T-helper 17 cell (primary cell): ENCODE data around the gene DSCAM. TPM values are rescaled to one million over a fixed set of nuclear protein-coding genes. Genes with fewer than 3 reads are reported as not detected.
A peak's percentile ranks its signal among the peaks of the same experiment; 100 is the strongest.

Experiments
- ATAC-seq: fragments of 150-1000 bp; cut with Tn5 transposase; 2 replicates; pipeline ENCODE4 v1.10.0; 2021; ENCODE audit warnings: mild to moderate bottlenecking, moderate library complexity
- DNase-seq, 3 donors: peaks; one replicate each; pipeline versions ENCODE4 v3.0.0 to v3.0.0-alpha.2; 2020 to 2021
- H3K9me3 ChIP-seq: one replicate; pipeline ENCODE4 v1.7.0; 2013; ENCODE audit warnings: low read length, mild to moderate bottlenecking; ENCODE audit not compliant: control insufficient read depth, poor library complexity, severe bottlenecking
- H3K27ac Mint-ChIP-seq: one replicate; pipeline ENCODE4 v1.8.0; 2022; ENCODE audit warnings: mild to moderate bottlenecking, moderate library complexity, mixed read lengths
- H3K27me3 Mint-ChIP-seq: one replicate; pipeline ENCODE4 v1.8.0; 2022; ENCODE audit warnings: mixed read lengths
- H3K36me3 Mint-ChIP-seq: one replicate; pipeline ENCODE4 v1.8.0; 2022; ENCODE audit warnings: low read depth, mixed read lengths
- H3K4me1 Mint-ChIP-seq: one replicate; pipeline ENCODE4 v1.8.0; 2022; ENCODE audit warnings: mild to moderate bottlenecking, mixed read lengths
- H3K4me3 Mint-ChIP-seq: one replicate; pipeline ENCODE4 v1.8.0; 2022; ENCODE audit warnings: mild to moderate bottlenecking, moderate library complexity, mixed read lengths
- total RNA-seq, 4 donors: library from RNA in 2 of 4; stranded (reverse) in 2 of 4; gene quantifications; one replicate each; pipeline ENCODE4 v1.2.3 and lab custom pipeline; 2022 to 2026

Gene DSCAM
- total RNA-seq, 2 donors from 2014 or later, result not detected

DNA sequence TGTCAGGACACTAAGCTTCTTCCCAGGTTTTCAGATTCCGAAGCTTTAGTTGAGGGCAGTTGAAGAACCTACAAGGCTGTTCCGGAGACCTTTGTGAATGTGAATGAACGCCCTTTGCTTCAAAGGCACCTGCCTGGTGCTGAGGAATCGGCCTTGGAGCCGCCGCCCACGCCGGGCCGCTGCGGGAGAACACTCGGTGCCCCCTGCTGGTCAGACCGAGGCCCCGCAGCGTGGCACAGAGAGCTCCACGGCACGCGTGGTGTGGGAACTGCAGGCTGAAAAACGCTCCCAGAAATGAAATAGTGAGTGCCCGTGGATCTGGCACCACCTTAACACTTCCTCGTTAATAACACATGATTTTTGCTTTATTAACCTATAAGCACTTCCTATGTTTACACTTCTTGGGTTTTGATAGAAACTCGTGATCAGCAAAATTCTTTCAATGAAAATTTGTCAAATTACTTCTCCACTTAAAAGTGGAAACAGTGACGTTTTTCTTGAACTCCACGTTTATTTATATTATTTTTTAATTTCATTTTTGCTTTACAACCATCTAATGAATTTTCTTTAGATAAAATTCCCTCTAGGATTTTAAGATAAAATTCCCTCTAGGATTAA is 460.6 kb downstream of the DSCAM start:
- no peak for ATAC-seq
- no peak overlapping the region for H3K27ac Mint-ChIP-seq
- no peaks in the 10 kb centered on the region for H3K27me3 Mint-ChIP-seq
- H3K9me3 ChIP-seq, result no peaks in the 10 kb centered on the region
- no peak overlapping the region for H3K4me3 Mint-ChIP-seq
- H3K4me1 Mint-ChIP-seq, result no peaks in the 10 kb centered on the region
- DNase-seq, result peak in 1 of 3 donors; percentile 5
- no peaks in the 10 kb centered on the region for H3K36me3 Mint-ChIP-seq

DNA sequence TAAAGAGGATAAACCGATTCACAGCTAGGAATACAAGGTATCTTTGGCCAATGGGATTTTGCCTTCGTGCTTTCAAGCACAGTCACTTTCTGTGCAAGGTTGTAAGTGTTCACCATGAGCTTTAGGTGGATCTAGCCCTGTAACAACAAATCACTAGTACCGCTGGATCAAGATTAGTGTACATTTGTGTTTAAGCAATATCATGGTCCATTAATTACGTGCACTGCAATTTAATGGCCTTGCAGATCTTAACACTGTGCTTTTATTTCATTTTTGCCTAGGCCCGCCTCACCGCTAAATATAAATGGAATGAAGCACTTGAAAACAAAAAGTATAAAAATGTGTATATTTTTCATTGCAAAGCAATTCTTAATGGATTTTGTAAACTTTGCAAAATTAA is 461.1 kb downstream of the DSCAM start:
- no peaks in the 10 kb centered on the region for H3K4me1 Mint-ChIP-seq
- no peaks in the 10 kb centered on the region for H3K36me3 Mint-ChIP-seq
- H3K9me3 ChIP-seq, result no peaks in the 10 kb centered on the region
- no peaks in the 10 kb centered on the region for H3K27me3 Mint-ChIP-seq
- no peak for ATAC-seq
- H3K4me3 Mint-ChIP-seq, result no peak overlapping the region
- no peak overlapping the region for H3K27ac Mint-ChIP-seq
- DNase-seq, result no peak

DNA sequence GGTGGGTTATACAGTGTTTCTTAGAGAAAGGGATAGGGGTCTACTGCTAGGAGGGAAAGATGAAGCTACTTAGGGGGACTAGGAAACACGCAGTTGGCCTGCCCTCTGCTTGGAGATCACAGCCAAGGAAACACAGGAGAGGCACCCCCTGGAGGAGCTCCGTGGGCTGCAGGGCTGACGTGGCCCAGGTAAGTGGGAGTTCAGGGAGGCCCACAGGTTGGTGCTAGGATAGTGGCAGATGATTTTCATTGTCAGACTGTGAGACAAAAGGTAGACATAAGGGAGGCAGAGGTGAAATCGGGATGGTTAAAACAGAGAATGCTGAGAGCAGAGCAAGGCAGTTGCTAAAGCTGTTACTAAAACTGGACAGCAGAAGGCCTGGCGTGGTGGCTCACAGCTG is 463.0 kb downstream of the DSCAM start:
- no peak for ATAC-seq
- H3K4me3 Mint-ChIP-seq, result no peak overlapping the region
- DNase-seq, result no peak
- H3K9me3 ChIP-seq, result no peaks in the 10 kb centered on the region
- H3K27me3 Mint-ChIP-seq, result no peaks in the 10 kb centered on the region
- H3K4me1 Mint-ChIP-seq, result no peaks in the 10 kb centered on the region
- no peaks in the 10 kb centered on the region for H3K36me3 Mint-ChIP-seq
- H3K27ac Mint-ChIP-seq, result no peak overlapping the region

DNA sequence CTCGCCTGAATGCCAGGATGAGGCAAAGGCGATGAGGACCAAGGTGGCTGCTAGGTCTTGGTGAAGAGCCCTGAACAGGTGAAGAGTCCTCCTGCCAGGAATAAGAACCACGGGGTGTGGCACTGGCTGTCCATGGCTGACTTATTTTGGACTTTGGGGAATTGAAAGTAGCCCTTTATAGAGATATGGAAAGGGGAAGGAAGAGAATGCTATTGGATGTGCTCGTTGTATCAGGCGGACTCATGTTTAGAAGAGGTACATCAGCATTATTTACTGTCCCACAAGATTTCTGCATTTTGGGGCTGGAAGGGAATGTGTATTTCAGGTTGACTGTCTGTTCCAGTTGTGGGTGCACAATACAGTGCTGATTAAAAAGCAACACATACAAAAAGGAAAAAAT is 465.8 kb downstream of the DSCAM start:
- H3K36me3 Mint-ChIP-seq, result no peaks in the 10 kb centered on the region
- H3K4me1 Mint-ChIP-seq, result no peaks in the 10 kb centered on the region
- no peak overlapping the region for H3K4me3 Mint-ChIP-seq
- no peaks in the 10 kb centered on the region for H3K9me3 ChIP-seq
- no peak for DNase-seq
- H3K27me3 Mint-ChIP-seq, result no peaks in the 10 kb centered on the region
- H3K27ac Mint-ChIP-seq, result no peak overlapping the region
- no peak for ATAC-seq

DNA sequence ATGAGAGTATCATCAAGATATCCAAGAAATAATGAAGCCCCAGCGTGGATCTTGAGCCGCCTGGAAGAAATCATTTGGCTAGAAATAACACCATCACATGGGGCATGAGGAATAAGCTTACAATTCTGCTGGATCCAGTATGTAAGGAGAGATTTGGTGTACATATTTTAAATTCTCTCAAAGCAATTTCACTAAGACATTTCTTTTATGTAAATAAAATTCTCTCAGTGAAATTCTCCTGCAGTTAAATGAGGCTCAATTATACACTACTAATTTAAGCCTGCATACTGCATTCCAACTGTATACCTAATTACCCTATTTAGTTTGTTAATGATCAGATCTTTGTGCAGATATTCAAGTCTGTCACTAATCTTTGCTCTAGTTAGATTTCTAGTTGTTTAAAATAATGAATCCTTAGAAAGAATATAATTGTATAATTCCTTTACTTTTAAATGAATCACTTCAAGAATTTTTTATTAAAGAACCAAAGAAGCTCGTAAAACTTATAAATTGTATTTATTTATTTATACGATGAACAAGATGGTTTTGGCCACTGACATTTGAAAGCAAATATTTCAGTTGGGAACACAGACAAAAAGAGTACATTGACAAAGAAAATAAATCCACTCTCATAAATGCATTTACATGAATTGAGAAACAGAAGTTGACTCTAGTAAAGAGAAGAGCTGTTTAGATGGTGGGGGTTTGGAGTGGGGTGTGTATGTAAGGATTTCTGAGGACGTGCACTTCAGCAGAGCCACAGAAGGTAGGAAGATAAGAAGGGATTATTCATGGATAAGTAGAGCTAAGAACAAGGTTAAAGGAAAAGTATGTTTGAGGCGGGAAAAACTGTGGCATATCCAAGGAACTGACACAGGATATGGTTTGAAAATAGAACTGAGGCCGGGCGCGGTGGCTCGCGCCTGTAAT is 466.8 kb downstream of the DSCAM start:
- ATAC-seq (no peak), DNase-seq (no peak)
- H3K9me3 ChIP-seq, result no peaks in the 10 kb centered on the region
- no peaks in the 10 kb centered on the region for H3K4me1 Mint-ChIP-seq
- no peaks in the 10 kb centered on the region for H3K36me3 Mint-ChIP-seq
- no peaks in the 10 kb centered on the region for H3K27me3 Mint-ChIP-seq
- no peak overlapping the region for H3K4me3 Mint-ChIP-seq
- H3K27ac Mint-ChIP-seq, result no peak overlapping the region

DNA sequence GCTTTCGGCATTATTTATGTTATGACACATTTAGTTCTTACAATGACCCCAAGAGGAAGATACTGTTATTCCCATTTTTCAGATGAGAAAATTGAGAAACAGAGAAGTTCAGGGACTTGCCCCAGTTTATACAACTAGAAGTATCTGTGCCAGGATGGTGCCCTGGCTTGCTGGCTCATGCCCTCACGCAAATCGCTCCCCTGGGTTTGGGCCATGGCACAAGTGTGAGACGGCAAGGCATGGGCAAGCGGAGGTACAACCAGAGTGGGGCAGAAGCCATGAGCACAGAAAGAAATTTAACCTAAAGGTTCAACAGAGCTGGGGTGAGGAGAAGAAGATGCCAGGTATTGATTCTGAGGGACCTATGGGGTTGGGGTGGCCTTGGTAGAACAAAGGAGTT is 469.8 kb downstream of the DSCAM start:
- Mint-ChIP-seq H3K27ac (no peak overlapping the region), H3K27me3 (no peaks in the 10 kb centered on the region), H3K4me3 (no peak overlapping the region), H3K36me3 (no peaks in the 10 kb centered on the region), H3K4me1 (no peaks in the 10 kb centered on the region)
- DNase-seq, result no peak
- no peak for ATAC-seq
- H3K9me3 ChIP-seq, result no peaks in the 10 kb centered on the region

DNA sequence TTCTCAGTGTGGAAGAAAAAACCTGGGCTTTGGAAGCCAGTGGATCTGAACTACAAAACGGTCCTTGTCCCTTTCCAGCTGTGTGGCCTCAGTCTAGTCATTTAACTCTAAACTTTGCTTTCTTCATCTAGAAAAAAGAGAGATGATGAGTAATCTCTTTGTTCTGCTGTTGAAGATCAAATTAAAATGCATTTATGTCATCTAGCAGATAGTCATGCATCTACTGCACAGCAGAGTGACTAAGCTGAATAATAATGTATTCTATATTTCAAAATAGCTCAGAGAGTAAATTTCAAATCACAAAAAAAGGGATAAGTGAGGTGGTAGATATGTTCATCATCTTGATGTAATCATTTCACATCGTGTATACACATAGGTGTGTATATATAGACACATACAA is 473.2 kb downstream of the DSCAM start:
- no peaks in the 10 kb centered on the region for H3K27me3 Mint-ChIP-seq
- H3K4me1 Mint-ChIP-seq, result no peaks in the 10 kb centered on the region
- DNase-seq (no peak), ATAC-seq (no peak)
- no peak overlapping the region for H3K4me3 Mint-ChIP-seq
- H3K27ac Mint-ChIP-seq, result no peak overlapping the region
- no peaks in the 10 kb centered on the region for H3K36me3 Mint-ChIP-seq
- no peaks in the 10 kb centered on the region for H3K9me3 ChIP-seq

DNA sequence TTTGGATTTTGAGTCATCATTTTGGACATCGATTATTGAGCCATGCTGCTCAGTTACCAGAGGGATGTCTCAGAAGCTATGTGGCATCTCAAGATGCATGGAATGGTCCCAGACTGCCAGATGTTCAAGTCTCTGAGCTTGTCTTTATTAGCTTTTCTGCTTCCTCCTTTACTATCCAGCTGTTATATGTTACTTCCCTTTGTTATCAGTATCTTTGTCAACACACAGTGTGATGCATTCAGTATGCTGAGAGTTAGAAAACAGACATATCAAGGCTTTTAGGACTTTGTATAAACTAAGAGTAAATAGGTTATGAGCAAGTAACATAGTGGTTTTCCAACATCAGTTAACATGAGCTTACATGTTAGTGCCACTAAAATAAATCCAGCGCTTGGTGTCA is 474.5 kb downstream of the DSCAM start:
- no peak for ATAC-seq
- Mint-ChIP-seq H3K4me3 (no peak overlapping the region), H3K27me3 (no peaks in the 10 kb centered on the region), H3K36me3 (no peaks in the 10 kb centered on the region), H3K4me1 (no peaks in the 10 kb centered on the region), H3K27ac (no peak overlapping the region)
- H3K9me3 ChIP-seq, result no peaks in the 10 kb centered on the region
- DNase-seq, result no peak

DNA sequence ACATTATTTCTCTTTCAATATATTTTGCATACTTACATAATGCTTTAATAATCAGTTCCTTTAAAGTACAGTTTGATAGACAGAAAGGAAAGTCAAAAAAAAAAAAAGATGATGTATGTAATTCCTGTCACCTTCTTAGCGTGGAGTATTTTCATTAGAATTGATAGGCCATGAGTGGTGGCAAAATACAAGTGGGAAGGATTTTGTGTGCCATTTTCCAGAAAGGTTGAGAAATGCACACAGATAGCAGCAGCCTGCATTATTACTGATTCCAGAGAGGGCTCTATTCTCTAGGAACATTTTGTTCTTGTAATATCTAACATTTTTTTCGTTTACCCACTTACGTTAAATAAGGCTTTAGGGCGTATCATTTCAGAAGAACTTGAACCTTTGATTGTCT is 475.6 kb downstream of the DSCAM start:
- Mint-ChIP-seq H3K4me1 (no peaks in the 10 kb centered on the region), H3K27ac (no peak overlapping the region), H3K4me3 (no peak overlapping the region), H3K27me3 (no peaks in the 10 kb centered on the region), H3K36me3 (no peaks in the 10 kb centered on the region)
- ATAC-seq (no peak), DNase-seq (no peak)
- no peaks in the 10 kb centered on the region for H3K9me3 ChIP-seq

DNA sequence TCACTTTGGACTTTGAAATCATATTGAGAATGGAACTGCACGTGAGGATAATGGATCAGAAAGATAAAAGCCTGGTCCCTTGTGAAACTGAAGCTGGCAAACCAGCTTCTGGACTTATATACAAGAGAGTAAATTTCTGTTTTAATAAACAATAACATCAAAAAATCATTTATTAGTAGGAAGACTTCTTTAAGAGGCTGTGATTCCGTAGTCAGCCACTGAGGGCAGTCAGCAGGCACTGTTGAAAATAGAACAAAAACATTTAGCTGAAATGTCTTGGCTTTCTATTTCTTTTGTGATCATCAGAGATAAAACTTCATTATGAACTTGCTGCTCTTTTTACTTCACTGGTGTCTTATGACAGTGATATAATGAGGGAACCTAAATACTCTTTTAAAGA is 490.3 kb downstream of the DSCAM start:
- H3K27me3 Mint-ChIP-seq, result no peaks in the 10 kb centered on the region
- no peaks in the 10 kb centered on the region for H3K9me3 ChIP-seq
- H3K4me1 Mint-ChIP-seq, result no peaks in the 10 kb centered on the region
- no peak for ATAC-seq
- DNase-seq, result no peak
- no peak overlapping the region for H3K27ac Mint-ChIP-seq
- H3K36me3 Mint-ChIP-seq, result no peaks in the 10 kb centered on the region
- H3K4me3 Mint-ChIP-seq, result no peak overlapping the region

DNA sequence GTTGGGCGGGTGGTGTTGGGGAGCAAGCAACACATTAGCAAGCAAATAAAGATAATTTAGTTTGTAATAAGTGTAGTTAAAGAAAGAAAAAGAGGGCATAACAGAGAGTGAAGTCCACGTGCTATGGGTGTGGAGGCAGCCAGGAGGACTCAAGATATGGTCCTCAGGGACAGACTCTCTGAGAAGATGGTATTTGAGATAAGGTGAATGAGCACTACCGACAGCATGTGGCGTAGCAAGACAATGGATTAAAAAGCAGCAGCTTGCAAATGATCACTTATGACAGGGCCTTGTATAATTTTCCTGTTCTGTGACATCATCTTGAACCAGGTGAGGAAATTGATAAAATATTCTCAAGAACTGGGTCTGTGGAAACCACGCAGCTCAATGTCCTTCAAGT is 491.9 kb downstream of the DSCAM start:
- DNase-seq, result no peak
- Mint-ChIP-seq H3K27me3 (no peaks in the 10 kb centered on the region), H3K4me3 (no peak overlapping the region), H3K4me1 (no peaks in the 10 kb centered on the region), H3K36me3 (no peaks in the 10 kb centered on the region), H3K27ac (no peak overlapping the region)
- no peaks in the 10 kb centered on the region for H3K9me3 ChIP-seq
- ATAC-seq, result no peak

DNA sequence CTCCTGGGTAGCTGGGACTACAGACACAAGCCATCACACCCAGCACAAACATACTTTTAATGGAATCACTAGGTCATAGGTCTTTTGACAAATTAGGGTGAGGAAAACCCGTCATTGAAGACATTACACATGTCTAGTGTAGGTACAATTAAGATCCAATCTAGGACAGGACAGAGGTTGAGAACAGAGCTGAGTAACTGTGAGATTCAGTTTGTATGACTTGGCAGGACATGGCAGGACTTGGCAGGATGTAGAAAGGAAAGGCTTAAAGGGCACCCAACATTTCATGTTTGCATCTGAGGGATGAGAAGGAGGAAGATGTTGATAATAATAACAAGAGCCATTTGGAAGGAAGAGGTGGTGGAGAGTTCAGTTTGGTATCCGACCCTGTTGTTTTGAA is 496.0 kb downstream of the DSCAM start:
- no peaks in the 10 kb centered on the region for H3K9me3 ChIP-seq
- ATAC-seq (no peak), DNase-seq (no peak)
- Mint-ChIP-seq H3K27ac (no peak overlapping the region), H3K4me1 (no peaks in the 10 kb centered on the region), H3K4me3 (no peak overlapping the region), H3K27me3 (no peaks in the 10 kb centered on the region), H3K36me3 (no peaks in the 10 kb centered on the region)

DNA sequence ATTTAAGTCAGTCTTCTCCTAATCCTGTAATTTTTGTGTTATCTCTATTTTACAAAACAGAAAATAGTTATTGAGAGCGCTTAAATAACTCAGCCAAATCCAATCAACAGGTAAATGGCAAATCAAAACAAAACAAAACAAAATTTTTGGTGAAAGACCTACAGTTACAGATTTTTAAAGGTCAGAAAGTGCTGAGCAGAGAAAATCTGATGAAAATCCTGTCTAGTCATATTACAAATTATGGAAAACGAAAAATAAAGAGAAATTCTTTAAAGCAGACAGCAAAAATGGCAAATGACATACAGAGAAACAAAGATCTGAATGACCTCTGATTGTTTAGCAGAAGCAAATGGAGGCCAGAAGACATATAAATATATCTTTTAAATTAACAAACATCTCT is 497.4 kb downstream of the DSCAM start:
- H3K9me3 ChIP-seq, result no peaks in the 10 kb centered on the region
- ATAC-seq, result no peak
- Mint-ChIP-seq H3K27ac (no peak overlapping the region), H3K4me3 (no peak overlapping the region), H3K27me3 (no peaks in the 10 kb centered on the region), H3K4me1 (no peaks in the 10 kb centered on the region), H3K36me3 (no peaks in the 10 kb centered on the region)
- DNase-seq, result no peak
